Heart right ventricle (tissue), 16 donors: Measurements from ENCODE around the gene SKAP1. TPM values are rescaled to one million over a fixed set of nuclear protein-coding genes. Genes with fewer than 3 reads are reported as not detected.
"Not testable (repeated sequence)": the region's sequence is repeated elsewhere in the genome, so short reads cannot be mapped to it uniquely, and the experiment has no call there.

Experiments used
- ATAC-seq, 8 donors: fragments of 200-7000 bp; cut with Tn5 transposase; one replicate each; pipeline ENCODE4 v1.9.1; 2020; ENCODE audit warnings: mild to moderate bottlenecking in 8 of 8, moderate library complexity in 8 of 8, moderate number of reproducible peaks in 1 of 8
- DNase-seq, 2 donors: peaks; one replicate each; pipeline ENCODE4 v3.0.0-alpha.2; 2020
- H3K27ac ChIP-seq, 10 donors: fragments of 200-600 bp; sonication (generic) in 2 of 10; one replicate each; pipeline versions ENCODE4 v1.5.0 to v1.8.0; 2020 to 2022; ENCODE audit warnings: mild to moderate bottlenecking in 3 of 10
- H3K27me3 ChIP-seq, 7 donors: fragments of 200-600 bp; one replicate each; pipeline ENCODE4 v1.8.0; 2021 to 2022; ENCODE audit warnings: mild to moderate bottlenecking in 2 of 7
- H3K36me3 ChIP-seq, 9 donors: fragments of 200-600 bp; sonication (generic) in 1 of 9; one replicate each; pipeline versions ENCODE4 v1.5.0 to v1.8.0; 2020 to 2022; ENCODE audit warnings: mild to moderate bottlenecking in 2 of 9
- H3K4me1 ChIP-seq, 9 donors: fragments of 200-600 bp; sonication (generic) in 1 of 9; one replicate each; pipeline versions ENCODE4 v1.5.0 to v1.8.0; 2020 to 2022; ENCODE audit warnings: mild to moderate bottlenecking in 4 of 9
- H3K4me3 ChIP-seq, 10 donors: fragments of 200-600 bp; sonication (generic) in 2 of 10; one replicate each; pipeline versions ENCODE4 v1.5.0 to v1.8.0; 2020 to 2022; ENCODE audit warnings: mild to moderate bottlenecking in 7 of 10, moderate library complexity in 2 of 10
- H3K9me3 ChIP-seq, 11 donors: fragments of 200-600 bp in 10 of 11; sonication (generic) in 2 of 11; one replicate each; pipeline versions ENCODE4 v1.5.0 to v1.8.0; 2013 to 2022; ENCODE audit warnings: mild to moderate bottlenecking in 2 of 11, control low read depth in 1 of 11, moderate library complexity in 1 of 11
- CTCF ChIP-seq, 9 donors: fragments of 200-600 bp; sonication (generic) in 2 of 9; IDR thresholded peaks; one replicate each; pipeline versions ENCODE4 v1.5.0 to v1.8.0; 2021 to 2022; ENCODE audit warnings: antibody characterized with exemption in 9 of 9, mild to moderate bottlenecking in 5 of 9, moderate library complexity in 1 of 9
- WGBS, 2 donors: extraction: QIAGEN DNeasy Blood & Tissue Kit; methylation state at CpG; one replicate each; pipeline ENCODE4 v1.1.7; 2013; ENCODE audit warnings: inconsistent platforms in 1 of 2; 5-methylcytosine and 5-hydroxymethylcytosine counted together
- intact Hi-C, 10 donors: fragments of 100-400 bp; cut with DNase I; formaldehyde crosslinking; loops; one replicate each; pipeline versions ENCODE4 v1.11.1 to v1.14.2; 2022
- polyA plus RNA-seq, 2 donors: library from polyadenylated mRNA; stranded (reverse); fragments of 200-250 nt; gene quantifications; one replicate each; pipeline ENCODE4 v1.2.3, GENCODE V29; 2013
- total RNA-seq, 10 donors: library from RNA; stranded (reverse); fragmentation: NEBNext Ultra II Directional in 3 of 10; extraction: Animal tissue kit (Norgen Biotek cat#: 25700) in 3 of 10; gene quantifications; one replicate each; pipeline versions ENCODE4 v1.2.1 to v1.2.4, GENCODE V29; 2021 to 2023
- donor health status: Arrhythmogenic right ventricular cardiomyopathy.
- donor health status: ischemic (EF 13 %, LVEDD 7.1; RV severe dilation, severe dysfunction).
- donor health status: healthy with polysubstance abuse.
- donor health status: DM: no; HTN: yes; CAD: no.
- donor health status: DM: no; HTN: no; CAD: no.
- donor health status: ischemic (EF 25% LVEDD 6.9; RV normal size, moderate dysfunction).
- donor health status: ischemic (EF 25% LVEDD 5.7; RV mildly dilated, moderate dysfunction).
- donor health status: healthy.
- donor health status: DM: yes; HTN: yes; CAD: no.
- donor health status: Ischemic cardiomyopathy.
- donor health status: ischemic (EF 35%, LVEDD 5.7; RV mildly dilated, moderate dysfunction).
- donor health status: nonischemic (EF 11% LVEDD 7.7; RV severe dilation, severe dysfunction).
- donor health status: DM: yes; HTN: yes; CAD: no.
- donor health status: PGD.
- donor health status: ischemic (EF 29% LVEDD 5.4; RV normal size, mild dysfunction).
- donor health status: nonischemic (EF 23%, LVEDD 6.1; RV moderate dilation, normal function).

SKAP1 gene
- total and polyA plus RNA-seq, 12 donors: 0.33 to 1.7 (median 0.75) TPM; not detected in 5

GRCh38 chr17:48338720-48339119, 91.3 kb downstream of the SKAP1 start:
- H3K9me3 ChIP-seq: no peaks in the 10 kb centered on the region
- no peaks in the 10 kb centered on the region for H3K36me3 ChIP-seq
- ATAC-seq: no peak
- intact Hi-C loops: loop anchor here in 8 of 10 donors (5.0 to 10.0 kb wide), 5 partner anchors 254 to 314 kb away; partner anchors contain the start of genes HOXB8 (in 5 of the 8), HOXB7 (in 3 of the 8), HOXB3 (in 2 of the 8) and HOXB5 (in 2 of the 8)
- TF ChIP-seq CTCF (IDR thresholded peaks at IDR 0.05): no peak
- no peak overlapping the region for H3K27ac ChIP-seq
- peaks cover 0 to 100% (median 82%) of the 10 kb centered on the region in 7 donors for H3K27me3 ChIP-seq
- no peak for DNase-seq
- 39 to 44% methylated on average over 2 of the region's 2 CpGs for WGBS, 2 donors
- H3K4me3 ChIP-seq: no peak overlapping the region
- no peaks in the 10 kb centered on the region for H3K4me1 ChIP-seq

- not testable (repeated sequence) for H3K9me3 ChIP-seq
- 83 to 86% methylated on average over 2 of the region's 2 CpGs for WGBS, 2 donors
- intact Hi-C loops: loop anchor here in 8 of 10 donors (5.0 to 10.0 kb wide), 5 partner anchors 254 to 313 kb away; partner anchors contain the start of genes HOXB8 (in 5 of the 8), HOXB7 (in 3 of the 8), HOXB3 (in 2 of the 8) and HOXB5 (in 2 of the 8)
These were observed 92.1 kb downstream of the SKAP1 start for GRCh38 chr17:48337903-48338302.

GRCh38 chr17:48336986-48337385, 93.0 kb downstream of the SKAP1 start:
- no peaks in the 10 kb centered on the region for H3K9me3 ChIP-seq
- 77 to 80% methylated on average over 2 of the region's 2 CpGs for WGBS, 2 donors
- intact Hi-C loops: loop anchor here in 8 of 10 donors (5.0 to 10.0 kb wide), 5 partner anchors 255 to 312 kb away; partner anchors contain the start of genes HOXB8 (in 5 of the 8), HOXB7 (in 3 of the 8), HOXB3 (in 2 of the 8) and HOXB5 (in 2 of the 8)
- no peaks in the 10 kb centered on the region for H3K4me1 ChIP-seq
- H3K27me3 ChIP-seq: peaks cover 0 to 100% (median 81%) of the 10 kb centered on the region in 7 donors
- ATAC-seq (no peak), DNase-seq (no peak)
- H3K4me3 ChIP-seq: no peak overlapping the region
- no peak overlapping the region for H3K27ac ChIP-seq
- TF ChIP-seq CTCF (IDR thresholded peaks at IDR 0.05): no peak
- H3K36me3 ChIP-seq: no peaks in the 10 kb centered on the region

More at GRCh38 chr17:48337903-48338302, 92.1 kb downstream of the SKAP1 start:
- not testable (repeated sequence) for DNase-seq, H3K36me3 ChIP-seq, ATAC-seq, H3K4me1 ChIP-seq, H3K27ac ChIP-seq, H3K4me3 ChIP-seq
- peaks cover 0 to 100% (median 81%) of the 10 kb centered on the region in 7 donors for H3K27me3 ChIP-seq

GRCh38 chr17:48335858-48336500, 94.0 kb downstream of the SKAP1 start:
- Histone ChIP-seq H3K4me3 (no peak overlapping the region), H3K4me1 (no peaks in the 10 kb centered on the region), H3K9me3 (no peaks in the 10 kb centered on the region), H3K27ac (no peak overlapping the region), H3K27me3 (peaks cover 0 to 100% (median 84%) of the 10 kb centered on the region in 7 donors), H3K36me3 (no peaks in the 10 kb centered on the region)
- TF ChIP-seq CTCF (IDR thresholded peaks at IDR 0.05): peak; percentile 46 to 83 (median 75)
- intact Hi-C loops: loop anchor here in 8 of 10 donors (5.0 to 10.0 kb wide), 5 partner anchors 256 to 311 kb away; partner anchors contain the start of genes HOXB8 (in 5 of the 8), HOXB7 (in 3 of the 8), HOXB3 (in 2 of the 8) and HOXB5 (in 2 of the 8)
- WGBS, 2 donors: 4 to 7% methylated on average over 5 of the region's 5 CpGs
- DNase-seq (no peak), ATAC-seq (no peak)
